Body of pancreas (tissue), 4 donors: ENCODE data around the gene UBE2L6.

Source experiments
- POLR2A ChIP-seq, 3 donors: fragments of 450-650 bp; IDR thresholded peaks; one replicate each; pipeline ENCODE4 v1.6.1; 2016; ENCODE audit warnings: antibody characterized with exemption in 3 of 3, mild to moderate bottlenecking in 2 of 3
- TF ChIP-seq, protein P1 (sequence below), 7 experiments: fragments of 450-650 bp in 4 of 7; fragments of 200-600 bp in 3 of 7; sonication (generic) in 3 of 7; IDR thresholded peaks; one replicate each; pipeline ENCODE4 v1.5.1; 2016 to 2019; ENCODE audit warnings: antibody characterized with exemption in 7 of 7

DNA sequence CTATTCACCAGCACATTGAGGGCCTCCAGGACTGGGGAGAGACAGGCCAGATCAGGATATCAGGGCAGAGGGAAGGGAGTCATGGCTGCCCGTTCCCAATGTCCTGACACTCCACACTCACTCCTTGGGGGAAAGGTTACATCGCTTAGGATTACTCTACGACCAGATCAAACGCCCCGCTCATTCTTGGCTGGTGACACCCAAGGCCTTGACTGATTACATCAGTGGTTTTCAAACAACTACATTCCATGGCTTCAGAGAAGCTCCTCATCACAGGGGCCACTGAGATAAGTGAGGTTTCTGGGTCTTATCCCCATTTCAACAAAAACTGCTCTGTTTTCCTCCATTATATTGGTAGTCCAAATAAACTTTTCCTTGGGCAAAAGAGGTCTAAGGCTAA lies 15.0 kb downstream of the UBE2L6 start:
- no peak for TF ChIP-seq POLR2A (IDR thresholded peaks at IDR 0.05)
- TF ChIP-seq, protein P1, sequence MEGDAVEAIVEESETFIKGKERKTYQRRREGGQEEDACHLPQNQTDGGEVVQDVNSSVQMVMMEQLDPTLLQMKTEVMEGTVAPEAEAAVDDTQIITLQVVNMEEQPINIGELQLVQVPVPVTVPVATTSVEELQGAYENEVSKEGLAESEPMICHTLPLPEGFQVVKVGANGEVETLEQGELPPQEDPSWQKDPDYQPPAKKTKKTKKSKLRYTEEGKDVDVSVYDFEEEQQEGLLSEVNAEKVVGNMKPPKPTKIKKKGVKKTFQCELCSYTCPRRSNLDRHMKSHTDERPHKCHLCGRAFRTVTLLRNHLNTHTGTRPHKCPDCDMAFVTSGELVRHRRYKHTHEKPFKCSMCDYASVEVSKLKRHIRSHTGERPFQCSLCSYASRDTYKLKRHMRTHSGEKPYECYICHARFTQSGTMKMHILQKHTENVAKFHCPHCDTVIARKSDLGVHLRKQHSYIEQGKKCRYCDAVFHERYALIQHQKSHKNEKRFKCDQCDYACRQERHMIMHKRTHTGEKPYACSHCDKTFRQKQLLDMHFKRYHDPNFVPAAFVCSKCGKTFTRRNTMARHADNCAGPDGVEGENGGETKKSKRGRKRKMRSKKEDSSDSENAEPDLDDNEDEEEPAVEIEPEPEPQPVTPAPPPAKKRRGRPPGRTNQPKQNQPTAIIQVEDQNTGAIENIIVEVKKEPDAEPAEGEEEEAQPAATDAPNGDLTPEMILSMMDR (IDR thresholded peaks at IDR 0.05) = no peak
